NCI-H2227 (cell line): ENCODE measurements around the gene OLIG1.

Experiments
- DNase-seq: peaks from one replicate; lab custom pipeline; 2025; ENCODE audit not compliant: unreplicated experiment; lab: John Stamatoyannopoulos, UW

Gene OLIG1

GRCh38 chr21:33063375-33063883, 6.5 kb upstream of the OLIG1 start:
- DNase-seq, result no peak

DNA sequence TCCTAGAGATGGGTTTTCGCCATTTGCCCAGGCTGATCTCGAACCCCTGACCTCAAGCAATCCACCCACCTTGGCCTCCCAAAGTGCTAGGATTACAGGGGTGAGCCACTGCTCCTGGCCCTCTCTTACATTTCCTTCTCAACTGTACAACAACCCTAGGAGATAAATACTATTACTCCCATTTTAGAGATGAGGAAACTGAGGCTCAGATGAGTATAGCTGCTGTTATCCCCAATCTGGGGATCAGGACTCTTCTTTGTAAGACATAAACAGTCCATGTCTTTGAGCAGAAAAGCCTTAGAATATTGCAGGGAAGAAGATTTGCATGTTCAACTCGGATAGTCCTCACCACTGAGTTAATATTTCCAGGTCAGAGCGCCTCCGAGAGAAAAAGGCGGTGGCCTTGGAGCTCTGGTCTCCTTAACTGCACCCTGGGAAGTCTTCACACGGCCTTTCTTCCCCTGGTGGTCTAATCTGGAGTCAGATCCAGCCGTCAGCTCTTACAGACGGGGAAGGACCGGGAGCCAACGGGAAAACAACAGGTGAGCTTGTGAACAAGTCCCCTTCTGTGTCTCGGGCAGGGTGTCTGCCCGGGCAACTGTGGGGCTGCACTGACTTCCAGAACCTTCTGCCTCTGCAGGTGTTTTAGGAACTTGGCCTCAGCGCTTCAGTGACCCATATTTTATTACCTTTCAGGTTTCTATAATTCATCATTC, 5.9 kb upstream of the OLIG1 start:
- no peak for DNase-seq

DNA sequence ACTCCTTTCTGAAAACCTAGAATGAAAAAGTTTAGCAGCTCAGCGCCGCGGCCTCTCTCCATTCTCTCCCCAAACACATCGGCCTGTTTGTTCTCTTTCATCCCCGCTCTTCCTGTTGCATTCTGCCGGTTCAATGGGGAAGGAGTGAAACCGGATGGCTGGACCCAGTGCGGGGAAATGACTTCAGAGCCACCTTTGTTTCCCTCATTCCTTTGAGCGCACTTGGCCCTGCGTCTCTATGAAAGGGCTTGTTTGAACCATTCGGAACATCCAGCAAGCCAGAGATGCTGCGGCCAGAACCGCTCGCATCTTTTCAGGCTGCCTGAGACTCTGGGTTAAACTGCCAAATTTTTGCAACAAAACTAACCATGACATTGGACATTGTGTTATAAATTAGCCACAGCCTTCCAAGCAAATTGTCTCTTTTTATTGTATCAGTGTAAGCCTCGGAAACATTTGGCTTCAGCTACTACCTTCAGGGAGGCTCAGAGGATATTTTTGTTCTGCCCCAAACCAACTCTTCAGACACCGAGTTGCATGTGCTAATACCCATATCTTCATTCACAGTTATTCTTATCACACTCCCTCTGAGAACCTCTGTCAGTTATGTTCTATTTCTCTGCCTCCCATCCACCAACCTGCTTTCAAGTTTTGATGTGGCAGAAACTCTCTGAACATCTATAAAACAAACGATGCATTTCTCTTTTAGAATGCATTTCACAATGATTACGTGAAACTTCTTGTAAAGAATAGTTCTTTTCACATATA, 5.1 kb upstream of the OLIG1 start:
- DNase-seq, result no peak

DNA sequence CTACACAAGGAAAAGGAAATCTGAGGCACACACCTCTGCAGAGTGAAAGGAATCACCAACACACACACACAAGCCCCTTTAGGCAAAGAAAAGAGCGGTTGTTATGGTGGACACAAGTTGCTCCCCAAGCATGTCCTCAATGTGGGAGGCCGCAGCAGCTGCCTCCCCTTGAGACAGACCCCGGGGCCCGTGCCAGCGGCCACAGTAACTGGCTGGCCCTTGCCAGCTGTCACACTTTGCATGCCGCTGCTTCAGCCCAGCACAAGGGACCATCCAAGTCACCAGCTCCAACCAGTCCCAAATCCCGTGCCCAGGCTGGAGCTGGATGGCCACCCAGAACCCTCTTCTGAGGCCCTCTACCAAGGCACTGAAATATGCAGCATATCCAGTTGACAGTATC, 2.9 kb upstream of the OLIG1 start:
- DNase-seq, result no peak

GRCh38 chr21:33067457-33067856, 2.5 kb upstream of the OLIG1 start:
- no peak for DNase-seq

- DNase-seq, result no peak
Observed at GRCh38 chr21:33069243-33069642, 698 bp upstream of the OLIG1 start.

- no peak for DNase-seq
Observed at GRCh38 chr21:33069645-33069993, 322 bp upstream of the OLIG1 start.

DNA sequence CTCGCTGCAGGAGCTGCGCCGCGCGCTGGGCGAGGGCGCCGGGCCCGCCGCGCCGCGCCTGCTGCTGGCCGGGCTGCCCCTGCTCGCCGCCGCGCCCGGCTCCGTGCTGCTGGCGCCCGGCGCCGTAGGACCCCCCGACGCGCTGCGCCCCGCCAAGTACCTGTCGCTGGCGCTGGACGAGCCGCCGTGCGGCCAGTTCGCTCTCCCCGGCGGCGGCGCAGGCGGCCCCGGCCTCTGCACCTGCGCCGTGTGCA, 730 bp downstream of the OLIG1 start:
- no peak for DNase-seq

DNA sequence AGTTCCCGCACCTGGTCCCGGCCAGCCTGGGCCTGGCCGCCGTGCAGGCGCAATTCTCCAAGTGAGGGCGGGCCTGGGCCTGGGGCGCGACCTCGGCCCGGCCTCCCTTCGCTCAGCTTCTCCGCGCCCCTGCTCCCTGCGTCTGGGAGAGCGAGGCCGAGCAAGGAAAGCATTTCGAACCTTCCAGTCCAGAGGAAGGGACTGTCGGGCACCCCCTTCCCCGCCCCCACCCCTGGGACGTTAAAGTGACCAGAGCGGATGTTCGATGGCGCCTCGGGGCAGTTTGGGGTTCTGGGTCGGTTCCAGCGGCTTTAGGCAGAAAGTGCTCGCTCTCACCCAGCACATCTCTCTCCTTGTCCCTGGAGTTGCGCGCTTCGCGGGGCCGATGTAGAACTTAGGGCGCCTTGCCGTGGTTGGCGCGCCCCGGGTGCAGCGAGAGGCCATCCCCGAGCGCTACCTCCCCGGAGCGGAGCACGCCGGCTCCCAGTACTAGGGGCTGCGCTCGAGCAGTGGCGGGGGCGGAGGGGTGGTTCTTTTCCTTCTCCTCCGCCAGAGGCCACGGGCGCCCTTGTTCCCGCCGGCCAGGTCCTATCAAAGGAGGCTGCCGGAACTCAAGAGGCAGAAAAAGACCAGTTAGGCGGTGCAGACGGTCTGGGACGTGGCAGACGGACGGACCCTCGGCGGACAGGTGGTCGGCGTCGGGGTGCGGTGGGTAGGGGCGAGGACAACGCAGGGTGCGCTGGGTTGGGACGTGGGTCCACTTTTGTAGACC, 1.2 kb downstream of the OLIG1 start:
- peak; percentile 23 for DNase-seq

- peak; percentile 15 for DNase-seq
Observed at GRCh38 chr21:33071770-33072306, 1.9 kb downstream of the OLIG1 start.

- DNase-seq, result no peak
Observed at GRCh38 chr21:33073636-33074035, 3.7 kb downstream of the OLIG1 start.

GRCh38 chr21:33075128-33075527, 5.2 kb downstream of the OLIG1 start:
- DNase-seq, result no peak

DNA sequence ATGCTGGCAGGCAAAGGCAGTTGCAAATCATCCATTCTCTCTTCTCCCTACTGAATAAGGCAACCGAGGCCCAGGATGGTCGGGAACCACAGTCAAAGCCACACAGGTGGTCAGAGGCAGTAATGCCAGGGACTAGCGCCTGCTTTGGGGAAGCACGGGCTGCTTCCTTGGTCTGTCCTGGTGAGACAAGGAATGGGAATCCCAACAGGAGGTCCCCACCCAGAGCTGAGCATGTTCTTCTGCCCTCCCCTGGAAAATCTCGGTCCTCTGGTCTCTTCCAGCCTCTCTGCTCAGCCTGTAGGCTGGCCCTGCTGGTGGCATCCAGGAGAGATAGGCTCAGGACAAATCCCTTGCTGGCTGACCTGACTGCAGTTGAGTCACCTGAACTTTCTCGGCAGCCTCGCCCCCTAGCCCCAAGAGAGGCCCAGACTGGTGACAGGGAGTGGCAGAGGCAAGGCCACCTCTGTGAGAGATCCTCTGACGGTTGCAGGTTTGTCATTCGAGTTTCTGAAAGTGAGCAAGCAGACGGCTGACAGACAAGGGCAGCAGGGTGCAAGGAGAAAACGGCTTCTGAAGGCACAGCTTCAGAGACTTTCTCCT, 5.8 kb downstream of the OLIG1 start:
- no peak for DNase-seq

DNA sequence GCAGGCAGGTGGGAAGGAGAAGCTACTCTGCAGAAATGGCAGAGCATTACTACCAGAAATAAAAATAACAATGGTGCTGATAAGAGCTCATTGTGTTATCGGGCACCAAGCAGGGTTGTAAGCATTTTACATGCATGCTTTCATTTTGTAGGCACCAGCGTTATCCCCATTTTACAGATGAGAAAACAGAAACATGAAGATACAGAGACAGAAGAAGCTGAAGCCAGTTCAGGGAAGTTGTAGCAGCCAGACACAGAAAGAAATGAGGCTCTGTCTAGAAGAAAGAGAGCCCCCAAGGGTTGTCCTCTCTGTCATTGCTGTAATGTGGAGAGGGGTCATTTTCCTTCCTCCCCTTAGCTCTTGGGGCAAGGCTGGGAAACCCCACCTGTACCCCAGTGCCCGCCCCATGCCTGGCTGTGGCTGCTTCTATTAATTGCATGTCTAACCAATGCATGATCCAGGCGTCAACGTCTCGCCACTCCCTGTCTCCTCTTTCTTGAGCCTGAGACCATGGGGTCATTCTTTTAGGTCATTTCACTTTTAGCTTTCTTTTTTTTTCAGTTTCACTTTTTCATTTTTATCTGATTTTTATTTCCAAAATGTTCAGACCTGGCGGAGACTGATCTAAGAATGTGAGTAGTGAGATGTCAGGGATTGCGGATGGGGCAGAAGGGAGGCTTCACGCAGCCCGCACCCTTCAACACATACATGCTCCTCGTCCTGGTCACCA, 6.8 kb downstream of the OLIG1 start:
- DNase-seq, result no peak

DNA sequence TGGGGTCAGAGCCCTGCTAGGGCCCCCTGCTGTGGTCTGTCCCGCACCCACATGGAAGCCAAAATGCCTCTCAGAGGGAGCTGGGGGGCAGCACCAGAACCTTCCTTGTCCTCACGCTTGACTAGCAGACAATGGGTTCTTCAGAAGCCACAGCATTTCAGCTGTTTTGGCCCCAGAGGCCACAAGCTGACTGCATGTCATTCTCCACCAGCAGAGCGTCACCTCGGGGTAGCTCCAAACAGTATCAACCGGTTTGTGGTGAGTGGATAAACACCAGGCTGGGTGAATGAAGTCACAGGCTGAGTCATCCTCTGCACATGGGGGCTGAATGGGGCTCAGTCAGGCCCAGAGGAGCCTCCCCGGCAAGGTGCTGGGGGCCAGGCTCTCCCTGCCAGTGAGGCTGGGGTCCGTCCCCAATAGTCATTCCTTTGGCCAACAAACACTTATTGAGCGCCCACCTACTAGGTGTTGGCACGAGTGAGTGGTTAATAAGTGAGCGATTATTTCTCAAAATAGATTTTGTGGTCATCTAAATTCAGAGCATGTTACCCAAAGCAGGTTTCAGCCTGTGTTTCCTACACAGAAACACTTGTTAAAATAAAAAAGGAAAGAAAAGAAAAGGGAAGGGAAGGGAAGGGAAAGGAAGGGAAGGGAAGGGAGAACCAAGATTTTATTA, 9.1 kb downstream of the OLIG1 start:
- no peak for DNase-seq

DNA sequence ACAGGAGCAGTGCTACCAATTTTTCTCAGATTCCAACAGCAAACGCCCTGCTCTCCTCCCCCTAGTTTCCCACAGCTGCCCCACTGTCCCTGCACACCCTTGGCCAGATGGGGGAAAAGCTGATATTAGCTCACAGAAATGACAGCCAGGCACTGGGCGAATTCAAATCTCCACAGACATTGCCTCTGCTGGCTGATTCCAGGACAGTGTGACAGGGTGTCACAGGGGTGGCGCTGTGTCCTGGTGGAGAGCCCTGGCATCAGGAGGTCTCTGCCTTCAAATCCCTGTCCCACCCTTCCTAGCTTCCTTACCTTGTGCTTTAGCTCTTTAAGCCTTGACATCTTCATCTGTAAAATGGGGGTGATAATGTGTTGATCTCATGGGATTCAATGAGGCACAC, 10.4 kb downstream of the OLIG1 start:
- DNase-seq, result no peak

- no peak for DNase-seq
Observed at GRCh38 chr21:33080776-33081175, 10.8 kb downstream of the OLIG1 start.

GRCh38 chr21:33088384-33088783, 18.4 kb downstream of the OLIG1 start:
- no peak for DNase-seq

DNA sequence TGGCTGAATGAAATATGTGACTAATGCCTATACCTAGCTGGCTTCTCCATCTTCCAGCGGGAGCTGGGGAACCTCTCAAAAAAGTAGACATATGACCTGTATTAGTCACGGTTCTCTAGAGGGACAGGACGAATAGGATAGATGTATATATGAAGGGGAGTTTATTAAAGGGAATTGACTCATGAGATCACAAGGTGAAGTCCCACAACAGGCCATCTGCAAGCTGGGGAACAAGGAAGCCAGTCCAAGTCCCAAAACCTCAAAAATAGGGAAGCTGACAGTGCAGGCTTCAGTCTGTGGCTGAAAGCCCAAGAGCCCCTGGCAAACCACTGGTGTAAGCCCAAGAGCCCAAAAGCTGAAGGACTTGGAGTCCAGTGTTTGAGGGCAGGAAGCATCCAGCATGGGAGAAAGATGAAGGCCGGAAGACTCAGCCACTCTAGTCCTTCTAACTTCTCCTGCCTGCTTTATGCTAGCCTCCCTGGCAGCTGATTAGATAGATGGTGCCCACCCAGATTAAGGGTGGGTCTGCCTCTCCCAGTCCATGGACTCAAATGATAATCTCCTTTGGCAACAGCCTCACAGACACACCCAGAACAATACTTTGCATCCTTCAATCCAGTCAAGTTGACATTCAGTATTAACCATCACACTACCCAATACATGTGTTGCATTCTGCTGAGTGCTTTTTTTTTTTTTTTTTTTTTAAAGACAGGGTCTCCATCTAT, 19.6 kb downstream of the OLIG1 start:
- no peak for DNase-seq

- no peak for DNase-seq
Observed at GRCh38 chr21:33096426-33096825, 26.5 kb downstream of the OLIG1 start.
